ENCODE data around the gene CTNNA3. TPM values are rescaled to one million over a fixed set of nuclear protein-coding genes. Genes with fewer than 3 reads are reported as not detected.

Gene CTNNA3
- total and polyA plus RNA-seq, 2 donors (not counting 3 experiments of a cell fraction or from before 2014, with no cell fraction given) = not detected

- Histone ChIP-seq H4K20me1 (replicated peaks; ENCODE audit: control insufficient read depth, extremely low read depth, insufficient read depth, low read length) (no peaks in the 10 kb centered on the region), H3K4me3 (replicated peaks in 1 of 3; ENCODE audit: insufficient read depth in 1 of 3, low read depth in 1 of 3, low read length in 3 of 3) (no peak overlapping the region), H3K9ac (replicated peaks; ENCODE audit: extremely low read depth, insufficient read depth, low read length) (no peak overlapping the region), H3K4me2 (ENCODE audit: insufficient read depth, low read length) (no peak overlapping the region), H3K27ac (ENCODE audit: insufficient read depth, low read depth, low read length) (no peak overlapping the region), H3K4me1 (ENCODE audit: control insufficient read depth, extremely low read depth, insufficient read depth, low read length) (no peaks in the 10 kb centered on the region), H3K79me2 (ENCODE audit: control insufficient read depth, insufficient read depth, low read length) (no peaks in the 10 kb centered on the region), H3K36me3 (ENCODE audit: control insufficient read depth in 2 of 2, extremely low read depth in 1 of 2, insufficient read depth in 2 of 2, low read length in 2 of 2) (no peaks in the 10 kb centered on the region), H3K9me1 (replicated peaks; ENCODE audit: control insufficient read depth, extremely low read depth, insufficient read depth, low read length) (no peaks in the 10 kb centered on the region), H3K27me3 (ENCODE audit: control insufficient read depth in 2 of 2, insufficient read depth in 2 of 2, low read length in 2 of 2) (no peaks in the 10 kb centered on the region), H2AFZ (ENCODE audit: low read depth, low read length) (no peak overlapping the region), H3K9me3 (replicated peaks; ENCODE audit: control insufficient read depth, insufficient read depth, low read length) (no peaks in the 10 kb centered on the region)
- POLR2A ChIA-PET = no interaction called here
- no peak for FAIRE-seq
- BruUV-seq (replicated peaks) = no TSS peak
- no peak for TF ChIP-seq POLR2AphosphoS5 (IDR thresholded peaks at IDR 0.05; ENCODE audit: insufficient read depth, low read depth, low read length)
- TF ChIP-seq FOS (IDR thresholded peaks at IDR 0.05; ENCODE audit: borderline replicate concordance, insufficient read depth, low read length) = no peak
- TF ChIP-seq EZH2 (IDR thresholded peaks at IDR 0.05; ENCODE audit: borderline replicate concordance, low read depth, low read length, severe bottlenecking) = no peak
- TF ChIP-seq, protein P1, sequence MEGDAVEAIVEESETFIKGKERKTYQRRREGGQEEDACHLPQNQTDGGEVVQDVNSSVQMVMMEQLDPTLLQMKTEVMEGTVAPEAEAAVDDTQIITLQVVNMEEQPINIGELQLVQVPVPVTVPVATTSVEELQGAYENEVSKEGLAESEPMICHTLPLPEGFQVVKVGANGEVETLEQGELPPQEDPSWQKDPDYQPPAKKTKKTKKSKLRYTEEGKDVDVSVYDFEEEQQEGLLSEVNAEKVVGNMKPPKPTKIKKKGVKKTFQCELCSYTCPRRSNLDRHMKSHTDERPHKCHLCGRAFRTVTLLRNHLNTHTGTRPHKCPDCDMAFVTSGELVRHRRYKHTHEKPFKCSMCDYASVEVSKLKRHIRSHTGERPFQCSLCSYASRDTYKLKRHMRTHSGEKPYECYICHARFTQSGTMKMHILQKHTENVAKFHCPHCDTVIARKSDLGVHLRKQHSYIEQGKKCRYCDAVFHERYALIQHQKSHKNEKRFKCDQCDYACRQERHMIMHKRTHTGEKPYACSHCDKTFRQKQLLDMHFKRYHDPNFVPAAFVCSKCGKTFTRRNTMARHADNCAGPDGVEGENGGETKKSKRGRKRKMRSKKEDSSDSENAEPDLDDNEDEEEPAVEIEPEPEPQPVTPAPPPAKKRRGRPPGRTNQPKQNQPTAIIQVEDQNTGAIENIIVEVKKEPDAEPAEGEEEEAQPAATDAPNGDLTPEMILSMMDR (IDR thresholded peaks at IDR 0.05; ENCODE audit: extremely low read depth in 1 of 2, insufficient read depth in 1 of 2, low read depth in 1 of 2, low read length in 2 of 2) = no peak
- TF ChIP-seq JUN (IDR thresholded peaks at IDR 0.05; ENCODE audit: borderline replicate concordance, insufficient read depth, insufficient read length, low read depth) = no peak
- no peak for TF ChIP-seq MAX (IDR thresholded peaks at IDR 0.05; ENCODE audit: insufficient read depth, insufficient read length)
- no peak for TF ChIP-seq POLR2A (IDR thresholded peaks at IDR 0.05; ENCODE audit: low read depth, low read length)
- no peak for TF ChIP-seq GATA2 (IDR thresholded peaks at IDR 0.05; ENCODE audit: insufficient read depth, insufficient read length, low read depth, low read length)
- TF ChIP-seq MYC (IDR thresholded peaks at IDR 0.05; ENCODE audit: low read depth, low read length) = no peak
- no peak for DNase-seq (ENCODE audit: low read depth, low spot score)
- CTCF ChIA-PET = no interaction called here
- intact Hi-C loops (cut with micrococcal nuclease) (no loop called here), dilution Hi-C loops (cut with MboI; ENCODE audit: extremely low pct_ligation_motif_present, low sequenced_read_pairs) (no loop called here)
Measured at GRCh38 chr10:67022099-67022498, 673.9 kb downstream of the CTNNA3 start.
